ENCODE measurements around the gene PSIP1. TPM values are rescaled to one million over a fixed set of nuclear protein-coding genes. Genes with fewer than 3 reads are reported as not detected.

Gene PSIP1
- 354 TPM for polyA plus RNA-seq (2013, experiment 1 of 2)
- 360 TPM for polyA plus RNA-seq (2013, experiment 2 of 2)

DNA sequence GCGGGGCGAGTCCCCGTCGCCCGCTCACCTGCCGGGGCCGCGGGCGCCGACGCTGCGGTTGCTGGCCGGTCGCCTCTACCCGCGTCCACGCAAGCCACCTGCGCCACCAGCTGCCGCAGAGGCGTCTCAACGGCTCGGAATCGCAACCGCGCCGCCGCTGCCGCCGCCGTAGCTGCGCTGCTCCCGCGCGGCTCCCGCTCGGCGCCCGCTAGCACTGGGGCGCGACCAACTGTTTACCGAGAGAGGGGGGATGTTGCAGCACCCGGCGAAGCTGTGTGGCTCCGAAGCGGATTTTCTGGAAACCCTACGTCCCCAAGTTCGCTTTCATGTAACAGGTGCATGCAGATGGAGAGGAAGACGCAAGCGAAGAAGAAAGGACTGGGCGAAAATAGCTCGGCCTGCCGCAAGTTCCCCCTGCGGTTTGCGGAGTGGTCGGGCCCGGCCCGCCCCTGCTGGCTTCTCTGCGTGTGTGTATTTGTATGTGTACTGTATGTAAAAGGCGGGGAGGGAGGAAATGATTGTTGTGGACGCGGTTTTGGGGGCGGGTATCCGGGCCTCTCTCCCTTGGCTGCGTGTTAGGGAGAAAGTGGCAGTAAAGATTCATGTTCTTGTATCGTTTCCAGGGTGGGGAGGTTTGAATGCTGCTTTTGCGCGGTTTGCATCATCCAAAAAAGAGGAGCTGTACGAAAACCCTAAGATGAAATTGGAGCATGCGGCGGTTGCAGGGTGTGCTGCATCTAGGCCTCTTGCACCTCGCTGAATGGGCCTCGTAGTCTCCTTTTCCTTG lies at the start of gene PSIP1:
TSS of gene PSIP1 (minus strand) at position 182 of the 787 bp plus-strand sequence. CDS start 782 bp downstream, outside the sequence.
- H2BK12ac ChIP-seq (ENCODE audit: low read length) = no peak within 1 kb of the TSS
- H3K14ac ChIP-seq (ENCODE audit: low read length) = peak within 1 kb of the TSS; percentile 83
- H3K4me1 ChIP-seq (ENCODE audit: control insufficient read depth in 2 of 2, insufficient read depth in 1 of 2, low read depth in 1 of 2, low read length in 2 of 2) = peaks cover 4 to 19% of the 10 kb centered on the region in 2 donors
- H3K4me2 ChIP-seq (ENCODE audit: insufficient read depth, low read length, poor library complexity, severe bottlenecking) = peak within 1 kb of the TSS; percentile 81
- H2BK120ac ChIP-seq (ENCODE audit: low read depth, low read length) = peak within 1 kb of the TSS; percentile 38
- H3K18ac ChIP-seq (ENCODE audit: low read length) = peak within 1 kb of the TSS; percentile 97
- WGBS, 2 donors (ENCODE audit: extremely low coverage in 2 of 2, insufficient read length in 2 of 2, insufficient replicate concordance in 1 of 2) = no CpG with 5 or more reads among the region's 72 CpGs
- H2AFZ ChIP-seq (ENCODE audit: low read length) = peak within 1 kb of the TSS; percentile 88
- H2AK5ac ChIP-seq (ENCODE audit: low read depth, low read length) = peak within 1 kb of the TSS; percentile 98
- peak within 1 kb of the TSS; percentile 91 for H3K27ac ChIP-seq (replicated peaks; ENCODE audit: low read length)
- peak; percentile 88 for DNase-seq (ENCODE audit: low spot score)
- no peaks in the 10 kb centered on the region for H3K27me3 ChIP-seq (ENCODE audit: control insufficient read depth in 3 of 3, insufficient read depth in 3 of 3, low read depth in 1 of 3, low read length in 3 of 3)
- peak within 1 kb of the TSS; percentile 80 for H3K4ac ChIP-seq (ENCODE audit: low read length)
- H3K9me3 ChIP-seq (replicated peaks in 1 of 2; ENCODE audit: control insufficient read depth in 2 of 2, insufficient read depth in 1 of 2, low read depth in 1 of 2, low read length in 2 of 2) = no peaks in the 10 kb centered on the region
- peaks cover 1% of the 10 kb centered on the region for H3K79me1 ChIP-seq (ENCODE audit: low read depth, low read length)
- H4K8ac ChIP-seq (ENCODE audit: low read depth, low read length) = peak within 1 kb of the TSS; percentile 26
- peaks cover 6 to 39% of the 10 kb centered on the region in 2 donors for H3K36me3 ChIP-seq (replicated peaks in 1 of 2; ENCODE audit: control insufficient read depth in 2 of 2, insufficient read depth in 2 of 2, low read length in 2 of 2)
- peak within 1 kb of the TSS; percentile 89 to 100 for H3K4me3 ChIP-seq (ENCODE audit: low read length in 2 of 2)
- peak within 1 kb of the TSS; percentile 96 for H2BK5ac ChIP-seq (ENCODE audit: low read length)
- H4K91ac ChIP-seq (ENCODE audit: low read depth, low read length, poor library complexity) = no peak within 1 kb of the TSS
- peak within 1 kb of the TSS; percentile 99 for H3K23ac ChIP-seq (ENCODE audit: low read depth, low read length, poor library complexity)
- H2BK15ac ChIP-seq (ENCODE audit: low read length) = no peak within 1 kb of the TSS
- peak within 1 kb of the TSS; percentile 98 for H3K9ac ChIP-seq (ENCODE audit: low read depth, low read length, poor library complexity)

DNA sequence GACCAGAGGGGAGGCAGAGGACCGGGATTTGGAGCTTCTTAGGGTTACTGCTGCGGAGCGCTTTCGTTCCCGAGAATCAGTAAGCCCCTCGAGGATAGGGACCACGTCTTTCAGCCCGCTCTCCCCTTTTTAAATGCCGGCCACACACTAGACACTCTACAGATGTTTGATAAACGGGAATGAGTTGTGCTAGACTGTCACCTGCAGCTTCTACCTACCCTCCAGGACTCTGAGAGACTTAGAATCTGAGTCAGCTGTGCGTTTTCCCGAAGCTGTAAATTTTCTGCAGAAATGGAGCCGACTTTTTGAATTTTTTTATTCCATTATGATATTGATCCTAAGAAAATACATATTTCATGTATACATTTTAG lies 42.7 kb upstream of the PSIP1 start:
- Histone ChIP-seq H4K91ac (ENCODE audit: low read depth, low read length, poor library complexity) (no peak overlapping the region), H3K4me2 (ENCODE audit: insufficient read depth, low read length, poor library complexity, severe bottlenecking) (peak overlapping the region; percentile 93), H2AFZ (ENCODE audit: low read length) (peak overlapping the region; percentile 99), H3K4me1 (ENCODE audit: control insufficient read depth in 2 of 2, insufficient read depth in 1 of 2, low read depth in 1 of 2, low read length in 2 of 2) (peaks cover 1 to 2% of the 10 kb centered on the region in 2 donors), H3K14ac (ENCODE audit: low read length) (peak overlapping the region; percentile 71), H3K27me3 (ENCODE audit: control insufficient read depth in 3 of 3, insufficient read depth in 3 of 3, low read depth in 1 of 3, low read length in 3 of 3) (no peaks in the 10 kb centered on the region), H2AK5ac (ENCODE audit: low read depth, low read length) (no peak overlapping the region), H3K23ac (ENCODE audit: low read depth, low read length, poor library complexity) (no peak overlapping the region), H3K27ac (replicated peaks; ENCODE audit: low read length) (peak overlapping the region; percentile 95), H2BK5ac (ENCODE audit: low read length) (peak overlapping the region; percentile 88), H3K18ac (ENCODE audit: low read length) (peak overlapping the region; percentile 94), H3K4me3 (ENCODE audit: low read length in 2 of 2) (peak overlapping the region; percentile 79 to 86), H4K8ac (ENCODE audit: low read depth, low read length) (no peak overlapping the region), H3K36me3 (replicated peaks in 1 of 2; ENCODE audit: control insufficient read depth in 2 of 2, insufficient read depth in 2 of 2, low read length in 2 of 2) (no peaks in the 10 kb centered on the region), H3K4ac (ENCODE audit: low read length) (no peak overlapping the region), H2BK15ac (ENCODE audit: low read length) (peak overlapping the region; percentile 90), H3K9me3 (replicated peaks in 1 of 2; ENCODE audit: control insufficient read depth in 2 of 2, insufficient read depth in 1 of 2, low read depth in 1 of 2, low read length in 2 of 2) (no peaks in the 10 kb centered on the region), H3K79me1 (ENCODE audit: low read depth, low read length) (no peaks in the 10 kb centered on the region), H2BK120ac (ENCODE audit: low read depth, low read length) (no peak overlapping the region), H3K9ac (ENCODE audit: low read depth, low read length, poor library complexity) (peak overlapping the region; percentile 83), H2BK12ac (ENCODE audit: low read length) (no peak overlapping the region)
- no peak for DNase-seq (ENCODE audit: low spot score)
- WGBS, 2 donors (ENCODE audit: extremely low coverage in 2 of 2, insufficient read length in 2 of 2, insufficient replicate concordance in 1 of 2) = no CpG with 5 or more reads among the region's 13 CpGs

DNA sequence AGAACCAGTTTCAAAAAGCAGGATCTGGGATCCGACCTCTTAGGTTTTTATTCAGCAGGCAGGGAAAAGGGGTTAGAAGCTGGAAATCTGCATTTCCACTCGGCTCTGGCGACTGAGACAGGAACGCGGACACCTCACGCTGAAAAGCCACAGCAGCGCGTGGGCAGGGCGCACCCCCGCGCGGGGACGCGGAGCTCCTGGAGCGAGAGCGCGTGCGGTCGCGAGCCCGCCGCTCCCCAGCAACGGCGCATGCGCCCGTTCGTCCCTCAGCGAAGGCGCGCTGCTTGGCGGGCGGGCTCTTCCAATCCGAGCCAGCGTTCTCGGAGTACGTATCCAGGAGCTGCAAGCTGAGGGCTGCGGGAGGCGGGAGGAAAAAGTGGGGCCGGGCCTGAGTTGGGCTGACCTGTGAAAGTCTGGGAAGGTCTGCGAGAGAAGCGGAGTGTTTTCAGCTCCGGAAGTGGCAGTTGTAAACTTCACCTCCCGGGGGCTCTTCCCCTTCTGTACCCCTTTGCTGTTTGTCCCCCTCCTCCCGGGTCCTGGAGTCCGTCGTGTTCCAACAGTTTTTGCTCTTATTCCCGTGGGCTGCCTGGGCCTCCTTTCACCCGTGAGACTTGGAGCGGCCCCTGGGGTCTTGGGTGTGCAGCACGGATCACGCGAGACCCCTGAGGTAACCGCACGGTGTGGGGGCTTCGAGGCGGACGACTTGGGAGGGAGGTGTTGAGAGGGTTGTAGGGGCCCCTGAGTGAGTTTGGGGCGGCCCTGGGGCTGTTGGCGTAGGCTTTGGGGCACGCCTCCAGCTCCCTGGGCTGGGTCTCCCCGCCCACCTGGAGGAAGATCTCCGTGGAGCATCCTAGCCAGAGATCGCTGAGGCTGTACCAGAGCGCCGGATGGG lies 42.1 kb upstream of the PSIP1 start, which contains the start of gene CCDC171:
TSS of gene CCDC171 (plus strand) at position 408 of the 892 bp plus-strand sequence. CDS start 11,046 bp downstream, outside the sequence.
- H3K36me3 ChIP-seq (replicated peaks in 1 of 2; ENCODE audit: control insufficient read depth in 2 of 2, insufficient read depth in 2 of 2, low read length in 2 of 2) = no peaks in the 10 kb centered on the region
- peak within 1 kb of the TSS; percentile 99 for H2AFZ ChIP-seq (ENCODE audit: low read length)
- peak within 1 kb of the TSS; percentile 99 for H3K14ac ChIP-seq (ENCODE audit: low read length)
- H3K27ac ChIP-seq (replicated peaks; ENCODE audit: low read length) = peak within 1 kb of the TSS; percentile 95
- H3K4me3 ChIP-seq (ENCODE audit: low read length in 2 of 2) = peak within 1 kb of the TSS; percentile 79 to 86
- H3K4me2 ChIP-seq (ENCODE audit: insufficient read depth, low read length, poor library complexity, severe bottlenecking) = peak within 1 kb of the TSS; percentile 93
- no peak within 1 kb of the TSS for H4K91ac ChIP-seq (ENCODE audit: low read depth, low read length, poor library complexity)
- H4K8ac ChIP-seq (ENCODE audit: low read depth, low read length) = peak within 1 kb of the TSS; percentile 72
- no CpG with 5 or more reads among the region's 65 CpGs for WGBS, 2 donors (ENCODE audit: extremely low coverage in 2 of 2, insufficient read length in 2 of 2, insufficient replicate concordance in 1 of 2)
- H2BK120ac ChIP-seq (ENCODE audit: low read depth, low read length) = peak within 1 kb of the TSS; percentile 4
- peak within 1 kb of the TSS; percentile 86 for H2AK5ac ChIP-seq (ENCODE audit: low read depth, low read length)
- H2BK12ac ChIP-seq (ENCODE audit: low read length) = peak within 1 kb of the TSS; percentile 65
- no peaks in the 10 kb centered on the region for H3K27me3 ChIP-seq (ENCODE audit: control insufficient read depth in 3 of 3, insufficient read depth in 3 of 3, low read depth in 1 of 3, low read length in 3 of 3)
- peak within 1 kb of the TSS; percentile 52 for H3K23ac ChIP-seq (ENCODE audit: low read depth, low read length, poor library complexity)
- H3K79me1 ChIP-seq (ENCODE audit: low read depth, low read length) = no peaks in the 10 kb centered on the region
- DNase-seq (ENCODE audit: low spot score) = peak; percentile 93
- peak within 1 kb of the TSS; percentile 66 for H3K4ac ChIP-seq (ENCODE audit: low read length)
- H3K9ac ChIP-seq (ENCODE audit: low read depth, low read length, poor library complexity) = peak within 1 kb of the TSS; percentile 84
- no peaks in the 10 kb centered on the region for H3K9me3 ChIP-seq (replicated peaks in 1 of 2; ENCODE audit: control insufficient read depth in 2 of 2, insufficient read depth in 1 of 2, low read depth in 1 of 2, low read length in 2 of 2)
- peaks cover 1 to 2% of the 10 kb centered on the region in 2 donors for H3K4me1 ChIP-seq (ENCODE audit: control insufficient read depth in 2 of 2, insufficient read depth in 1 of 2, low read depth in 1 of 2, low read length in 2 of 2)
- peak within 1 kb of the TSS; percentile 90 for H2BK15ac ChIP-seq (ENCODE audit: low read length)
- peak within 1 kb of the TSS; percentile 88 for H2BK5ac ChIP-seq (ENCODE audit: low read length)
- peak within 1 kb of the TSS; percentile 99 for H3K18ac ChIP-seq (ENCODE audit: low read length)
